ENCODE measurements around the gene CLIP3. TPM values are rescaled to one million over a fixed set of nuclear protein-coding genes. Genes with fewer than 3 reads are reported as not detected.

The CLIP3 gene
- total and polyA plus RNA-seq, 2 of the 13 experiments (the other 11 are each of a cell fraction or from before 2014, with no cell fraction given) = 0.15 to 1.2 TPM

DNA sequence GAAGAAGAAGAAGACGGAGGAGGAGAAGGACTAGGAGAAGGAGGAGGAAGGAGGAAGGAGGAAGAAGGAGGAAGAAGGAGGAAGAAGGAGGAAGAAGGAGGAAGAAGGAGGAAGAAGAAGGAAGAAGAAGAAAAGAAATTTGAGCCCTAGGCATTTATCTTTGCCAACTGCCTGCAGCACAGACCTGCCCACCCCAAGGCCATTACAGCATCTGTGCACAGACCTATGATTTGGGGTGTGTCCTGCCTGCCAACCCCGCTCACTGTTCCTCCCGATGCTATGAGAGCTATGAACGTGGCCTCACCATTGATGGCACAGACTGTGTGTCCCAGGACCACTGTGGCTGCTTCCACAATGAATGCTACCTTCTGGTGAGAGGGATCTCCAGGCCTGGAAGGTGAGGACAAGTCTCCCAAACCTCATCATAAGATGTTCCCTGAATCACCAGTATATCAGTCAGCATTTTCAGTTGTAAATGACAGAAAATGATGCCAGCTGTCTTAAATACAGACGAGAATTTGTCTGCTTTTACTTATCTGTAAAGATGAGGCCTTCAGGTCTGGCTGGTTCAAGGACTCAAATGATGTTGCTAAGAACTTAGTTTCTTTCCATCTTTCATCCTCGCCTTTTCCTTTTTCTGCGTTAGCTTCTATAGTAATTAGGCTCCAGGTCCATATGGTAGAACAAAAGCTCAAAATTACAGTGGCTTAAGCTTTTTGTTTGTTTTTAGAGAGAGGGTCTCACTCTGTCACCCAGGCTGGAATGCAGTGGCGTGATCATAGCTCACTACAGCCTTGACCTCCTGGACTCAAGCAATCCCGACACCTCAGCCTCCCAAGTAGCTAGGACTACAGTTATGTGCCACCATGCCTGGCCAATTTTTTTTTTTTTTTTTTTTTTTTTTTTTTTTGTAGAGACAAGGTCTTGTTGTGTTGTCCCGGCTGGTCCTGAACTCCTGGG is 41.6 kb downstream of the CLIP3 start (continued):
- TF ChIP-seq BCL6 (CRISPR knock-in tag; IDR thresholded peaks at IDR 0.05) (peak; percentile 23; the same call in 1 of the 2 replicates), HNF4A (CRISPR knock-in tag; IDR thresholded peaks at IDR 0.05) (peak; percentile 51), GABPB1 (CRISPR knock-in tag; IDR thresholded peaks at IDR 0.05) (0 out of 2 replicates have a peak, but pooled peaks have one; percentile 13), THAP11 (CRISPR knock-in tag; IDR thresholded peaks at IDR 0.05) (0 out of 2 replicates have a peak, but pooled peaks have one; percentile 28), FOXA3 (CRISPR knock-in tag; IDR thresholded peaks at IDR 0.05) (0 out of 2 replicates have a peak, but pooled peaks have one; percentile 13), TEAD3 (CRISPR knock-in tag; optimal IDR thresholded peaks at IDR 0.05; ENCODE audit: borderline replicate concordance) (peak; percentile 76), TBX2 (CRISPR knock-in tag; IDR thresholded peaks at IDR 0.05; ENCODE audit: borderline replicate concordance) (no peak), MAFG (CRISPR knock-in tag; IDR thresholded peaks at IDR 0.05) (no peak), ZNF761 (CRISPR knock-in tag; conservative IDR thresholded peaks at IDR 0.05) (no peak), PHF8 (CRISPR knock-in tag; IDR thresholded peaks at IDR 0.05) (no peak), GATAD2A (CRISPR knock-in tag; IDR thresholded peaks at IDR 0.05) (peak; percentile 37; the same call in 1 of the 2 replicates)
- TF ChIP-seq, protein P1, sequence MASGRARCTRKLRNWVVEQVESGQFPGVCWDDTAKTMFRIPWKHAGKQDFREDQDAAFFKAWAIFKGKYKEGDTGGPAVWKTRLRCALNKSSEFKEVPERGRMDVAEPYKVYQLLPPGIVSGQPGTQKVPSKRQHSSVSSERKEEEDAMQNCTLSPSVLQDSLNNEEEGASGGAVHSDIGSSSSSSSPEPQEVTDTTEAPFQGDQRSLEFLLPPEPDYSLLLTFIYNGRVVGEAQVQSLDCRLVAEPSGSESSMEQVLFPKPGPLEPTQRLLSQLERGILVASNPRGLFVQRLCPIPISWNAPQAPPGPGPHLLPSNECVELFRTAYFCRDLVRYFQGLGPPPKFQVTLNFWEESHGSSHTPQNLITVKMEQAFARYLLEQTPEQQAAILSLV (CRISPR knock-in tag; IDR thresholded peaks at IDR 0.05; ENCODE audit: borderline replicate concordance) = no peak
- TF ChIP-seq, protein P2, sequence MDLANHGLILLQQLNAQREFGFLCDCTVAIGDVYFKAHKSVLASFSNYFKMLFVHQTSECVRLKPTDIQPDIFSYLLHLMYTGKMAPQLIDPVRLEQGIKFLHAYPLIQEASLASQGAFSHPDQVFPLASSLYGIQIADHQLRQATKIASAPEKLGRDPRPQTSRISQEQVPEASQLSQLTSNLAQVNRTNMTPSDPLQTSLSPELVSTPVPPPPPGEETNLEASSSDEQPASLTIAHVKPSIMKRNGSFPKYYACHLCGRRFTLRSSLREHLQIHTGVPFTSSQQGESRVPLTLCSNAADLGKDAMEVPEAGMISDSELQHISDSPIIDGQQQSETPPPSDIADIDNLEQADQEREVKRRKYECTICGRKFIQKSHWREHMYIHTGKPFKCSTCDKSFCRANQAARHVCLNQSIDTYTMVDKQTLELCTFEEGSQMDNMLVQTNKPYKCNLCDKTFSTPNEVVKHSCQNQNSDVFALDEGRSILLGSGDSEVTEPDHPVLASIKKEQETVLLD (CRISPR knock-in tag; IDR thresholded peaks at IDR 0.05; ENCODE audit: low read depth) = no peak
- TF ChIP-seq, protein P3, sequence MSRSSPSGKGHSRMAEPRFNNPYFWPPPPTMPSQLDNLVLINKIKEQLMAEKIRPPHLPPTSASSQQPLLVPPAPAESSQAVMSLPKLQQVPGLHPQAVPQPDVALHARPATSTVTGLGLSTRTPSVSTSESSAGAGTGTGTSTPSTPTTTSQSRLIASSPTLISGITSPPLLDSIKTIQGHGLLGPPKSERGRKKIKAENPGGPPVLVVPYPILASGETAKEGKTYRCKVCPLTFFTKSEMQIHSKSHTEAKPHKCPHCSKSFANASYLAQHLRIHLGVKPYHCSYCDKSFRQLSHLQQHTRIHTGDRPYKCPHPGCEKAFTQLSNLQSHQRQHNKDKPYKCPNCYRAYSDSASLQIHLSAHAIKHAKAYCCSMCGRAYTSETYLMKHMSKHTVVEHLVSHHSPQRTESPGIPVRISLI (CRISPR knock-in tag; IDR thresholded peaks at IDR 0.05; ENCODE audit: borderline replicate concordance) = peak; percentile 71
- TF ChIP-seq, protein P4, sequence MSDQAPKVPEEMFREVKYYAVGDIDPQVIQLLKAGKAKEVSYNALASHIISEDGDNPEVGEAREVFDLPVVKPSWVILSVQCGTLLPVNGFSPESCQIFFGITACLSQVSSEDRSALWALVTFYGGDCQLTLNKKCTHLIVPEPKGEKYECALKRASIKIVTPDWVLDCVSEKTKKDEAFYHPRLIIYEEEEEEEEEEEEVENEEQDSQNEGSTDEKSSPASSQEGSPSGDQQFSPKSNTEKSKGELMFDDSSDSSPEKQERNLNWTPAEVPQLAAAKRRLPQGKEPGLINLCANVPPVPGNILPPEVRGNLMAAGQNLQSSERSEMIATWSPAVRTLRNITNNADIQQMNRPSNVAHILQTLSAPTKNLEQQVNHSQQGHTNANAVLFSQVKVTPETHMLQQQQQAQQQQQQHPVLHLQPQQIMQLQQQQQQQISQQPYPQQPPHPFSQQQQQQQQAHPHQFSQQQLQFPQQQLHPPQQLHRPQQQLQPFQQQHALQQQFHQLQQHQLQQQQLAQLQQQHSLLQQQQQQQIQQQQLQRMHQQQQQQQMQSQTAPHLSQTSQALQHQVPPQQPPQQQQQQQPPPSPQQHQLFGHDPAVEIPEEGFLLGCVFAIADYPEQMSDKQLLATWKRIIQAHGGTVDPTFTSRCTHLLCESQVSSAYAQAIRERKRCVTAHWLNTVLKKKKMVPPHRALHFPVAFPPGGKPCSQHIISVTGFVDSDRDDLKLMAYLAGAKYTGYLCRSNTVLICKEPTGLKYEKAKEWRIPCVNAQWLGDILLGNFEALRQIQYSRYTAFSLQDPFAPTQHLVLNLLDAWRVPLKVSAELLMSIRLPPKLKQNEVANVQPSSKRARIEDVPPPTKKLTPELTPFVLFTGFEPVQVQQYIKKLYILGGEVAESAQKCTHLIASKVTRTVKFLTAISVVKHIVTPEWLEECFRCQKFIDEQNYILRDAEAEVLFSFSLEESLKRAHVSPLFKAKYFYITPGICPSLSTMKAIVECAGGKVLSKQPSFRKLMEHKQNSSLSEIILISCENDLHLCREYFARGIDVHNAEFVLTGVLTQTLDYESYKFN (CRISPR knock-in tag; conservative IDR thresholded peaks at IDR 0.05) = peak; percentile 46
- TF ChIP-seq, protein P5, sequence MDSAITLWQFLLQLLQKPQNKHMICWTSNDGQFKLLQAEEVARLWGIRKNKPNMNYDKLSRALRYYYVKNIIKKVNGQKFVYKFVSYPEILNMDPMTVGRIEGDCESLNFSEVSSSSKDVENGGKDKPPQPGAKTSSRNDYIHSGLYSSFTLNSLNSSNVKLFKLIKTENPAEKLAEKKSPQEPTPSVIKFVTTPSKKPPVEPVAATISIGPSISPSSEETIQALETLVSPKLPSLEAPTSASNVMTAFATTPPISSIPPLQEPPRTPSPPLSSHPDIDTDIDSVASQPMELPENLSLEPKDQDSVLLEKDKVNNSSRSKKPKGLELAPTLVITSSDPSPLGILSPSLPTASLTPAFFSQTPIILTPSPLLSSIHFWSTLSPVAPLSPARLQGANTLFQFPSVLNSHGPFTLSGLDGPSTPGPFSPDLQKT (CRISPR knock-in tag; IDR thresholded peaks at IDR 0.05; ENCODE audit: borderline replicate concordance) = no peak
- TF ChIP-seq, protein P6, sequence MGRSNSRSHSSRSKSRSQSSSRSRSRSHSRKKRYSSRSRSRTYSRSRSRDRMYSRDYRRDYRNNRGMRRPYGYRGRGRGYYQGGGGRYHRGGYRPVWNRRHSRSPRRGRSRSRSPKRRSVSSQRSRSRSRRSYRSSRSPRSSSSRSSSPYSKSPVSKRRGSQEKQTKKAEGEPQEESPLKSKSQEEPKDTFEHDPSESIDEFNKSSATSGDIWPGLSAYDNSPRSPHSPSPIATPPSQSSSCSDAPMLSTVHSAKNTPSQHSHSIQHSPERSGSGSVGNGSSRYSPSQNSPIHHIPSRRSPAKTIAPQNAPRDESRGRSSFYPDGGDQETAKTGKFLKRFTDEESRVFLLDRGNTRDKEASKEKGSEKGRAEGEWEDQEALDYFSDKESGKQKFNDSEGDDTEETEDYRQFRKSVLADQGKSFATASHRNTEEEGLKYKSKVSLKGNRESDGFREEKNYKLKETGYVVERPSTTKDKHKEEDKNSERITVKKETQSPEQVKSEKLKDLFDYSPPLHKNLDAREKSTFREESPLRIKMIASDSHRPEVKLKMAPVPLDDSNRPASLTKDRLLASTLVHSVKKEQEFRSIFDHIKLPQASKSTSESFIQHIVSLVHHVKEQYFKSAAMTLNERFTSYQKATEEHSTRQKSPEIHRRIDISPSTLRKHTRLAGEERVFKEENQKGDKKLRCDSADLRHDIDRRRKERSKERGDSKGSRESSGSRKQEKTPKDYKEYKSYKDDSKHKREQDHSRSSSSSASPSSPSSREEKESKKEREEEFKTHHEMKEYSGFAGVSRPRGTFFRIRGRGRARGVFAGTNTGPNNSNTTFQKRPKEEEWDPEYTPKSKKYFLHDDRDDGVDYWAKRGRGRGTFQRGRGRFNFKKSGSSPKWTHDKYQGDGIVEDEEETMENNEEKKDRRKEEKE (IDR thresholded peaks at IDR 0.05) = no peak

Data from HepG2 (cell line).